GM10248 (cell line): ENCODE data around the gene CCDC91.
"Not testable (repeated sequence)": the region's sequence is repeated elsewhere in the genome, so short reads cannot be mapped to it uniquely, and the experiment has no call there.

Experiments
- CTCF ChIA-PET: fragments of 300-600 bp; sonication (Branson Sonifier 250); formaldehyde crosslinking; extraction: SDS; loops from one replicate; lab custom pipeline; 2021; ENCODE audit warnings: antibody characterized with exemption; lab: Yijun Ruan, JAX
- POLR2A ChIA-PET: fragments of 350-650 bp; sonication (Branson Sonifier 250); formaldehyde crosslinking; extraction: SDS; loops from one replicate; lab custom pipeline; 2020; ENCODE audit warnings: antibody characterized with exemption; lab: Yijun Ruan, JAX
- DNase-seq: peaks from one replicate; pipeline ENCODE4 v3.0.0; 2012; ENCODE audit errors: extremely low spot score
- CTCF ChIP-seq: IDR thresholded peaks from 2 replicates; pipeline ENCODE4 v1.5.1; 2012; ENCODE audit warnings: mild to moderate bottlenecking, low read depth; ENCODE audit errors: extremely low read depth, missing control alignments, control extremely low read depth

The CCDC91 gene

GRCh38 chr12:28360253-28360652 is 170.0 kb downstream of the CCDC91 start:
- POLR2A ChIA-PET: no interaction called here
- TF ChIP-seq CTCF: no peak
- CTCF ChIA-PET: interaction anchor here (1.1 to 1.5 kb wide), 2 partner anchors 11 to 13 kb away, joined by 3 to 7 read pairs; no protein-coding TSS in a partner anchor

GRCh38 chr12:28367326-28367725 is 177.1 kb downstream of the CCDC91 start:
- POLR2A ChIA-PET: no interaction called here
- DNase-seq: no peak
- CTCF ChIA-PET: no interaction called here
- TF ChIP-seq CTCF: no peak

More at GRCh38 chr12:28360253-28360652, 170.0 kb downstream of the CCDC91 start:
- DNase-seq: no peak

- ChIA-PET CTCF (no interaction called here), POLR2A (no interaction called here)
- TF ChIP-seq CTCF: no peak
- DNase-seq: no peak
Observed at GRCh38 chr12:28367993-28368392, 177.7 kb downstream of the CCDC91 start.

- no peak for DNase-seq
- CTCF ChIA-PET: no interaction called here
- no peak for TF ChIP-seq CTCF
- POLR2A ChIA-PET: no interaction called here
Observed at GRCh38 chr12:28369483-28369882, 179.2 kb downstream of the CCDC91 start.

GRCh38 chr12:28374556-28374955 is 184.3 kb downstream of the CCDC91 start:
- POLR2A ChIA-PET: no interaction called here
- no peak for TF ChIP-seq CTCF
- DNase-seq: no peak
- CTCF ChIA-PET: no interaction called here

GRCh38 chr12:28378736-28379135 is 188.5 kb downstream of the CCDC91 start:
- no peak for DNase-seq
- ChIA-PET CTCF (interaction anchor here (1.0 kb wide), 1 partner anchor 27 kb away, joined by 4 read pairs; no protein-coding TSS in a partner anchor), POLR2A (no interaction called here)
- TF ChIP-seq CTCF: no peak

GRCh38 chr12:28379779-28380178 is 189.5 kb downstream of the CCDC91 start:
- CTCF ChIA-PET, POLR2A ChIA-PET, DNase-seq: not testable (repeated sequence)
